GM21367 (cell line): ENCODE data around the gene MYO1H.

Experiments used
- ATAC-seq: cut with Tn5 transposase; IDR thresholded peaks from one replicate; pipeline ENCODE4 v1.9.1; 2021; ENCODE audit not compliant: unreplicated experiment

MYO1H gene

GRCh38 chr12:109489955-109490565 lies 142.4 kb downstream of the MYO1H start:
- ATAC-seq = no peak

GRCh38 chr12:109491671-109492070 lies 144.0 kb downstream of the MYO1H start:
- no peak for ATAC-seq

GRCh38 chr12:109492371-109492770 lies 144.7 kb downstream of the MYO1H start:
- no peak for ATAC-seq

DNA sequence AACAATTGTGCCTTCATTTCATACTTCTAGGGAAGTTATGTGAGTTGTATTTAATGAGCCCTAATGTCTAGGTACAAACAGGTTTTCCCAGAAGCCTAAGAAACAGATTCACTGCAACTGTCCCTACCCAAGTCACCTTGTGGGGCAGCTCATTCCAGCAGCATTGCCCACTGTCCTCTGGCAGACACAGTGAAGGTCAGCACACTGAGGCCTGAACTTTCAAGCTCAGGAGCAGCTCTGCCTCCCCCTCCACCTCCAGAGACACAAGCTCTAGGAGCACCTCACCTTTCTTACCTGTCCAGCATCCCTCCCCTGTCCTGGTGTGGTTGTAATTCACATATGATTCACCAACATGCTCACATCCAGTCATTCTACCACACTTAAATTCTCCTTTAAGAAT lies 145.4 kb downstream of the MYO1H start:
- no peak for ATAC-seq

DNA sequence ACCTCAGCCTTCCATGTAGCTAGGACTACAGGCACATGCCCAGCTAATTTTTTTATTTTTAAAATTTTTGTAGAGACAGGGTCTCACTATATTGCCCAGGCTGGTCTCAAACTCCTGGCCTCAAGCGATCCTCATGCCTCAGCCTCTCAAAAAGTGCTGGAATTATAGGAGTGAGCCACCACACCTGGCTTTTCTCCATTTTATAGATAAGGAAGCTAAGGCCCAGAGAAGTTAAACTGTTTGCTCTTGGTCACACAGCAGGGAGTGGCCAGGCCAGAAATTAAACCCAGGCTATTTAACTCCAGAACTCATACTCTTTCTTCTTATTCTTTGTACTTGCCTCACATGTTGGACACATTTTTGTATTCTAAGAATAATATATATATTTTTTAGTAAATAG lies 146.2 kb downstream of the MYO1H start:
- no peak for ATAC-seq

- no peak for ATAC-seq
Measured at GRCh38 chr12:109494348-109494881, 146.7 kb downstream of the MYO1H start.

- ATAC-seq = no peak
Measured at GRCh38 chr12:109495012-109495411, 147.3 kb downstream of the MYO1H start.

GRCh38 chr12:109496306-109496705 lies 148.6 kb downstream of the MYO1H start:
- ATAC-seq = no peak

GRCh38 chr12:109497675-109498074 lies 150.0 kb downstream of the MYO1H start:
- ATAC-seq = no peak
